H1 (cell line): ENCODE measurements around the gene R3HDML. TPM values are rescaled to one million over a fixed set of nuclear protein-coding genes. Genes with fewer than 3 reads are reported as not detected.

Experiments used
- KDM1A ChIP-seq: fragments of 200-600, 300-600 bp; sonication (generic); IDR thresholded peaks from 2 replicates; pipeline ENCODE4 v1.7.1; 2016; ENCODE audit warnings: mild to moderate bottlenecking, low read length, borderline replicate concordance
- SIN3A ChIP-seq, 2 experiments: IDR thresholded peaks in 1 of 2; conservative IDR thresholded peaks in 1 of 2; 2 replicates each; pipeline ENCODE4 v1.6.1; 2011 to 2012; ENCODE audit warnings: low read length in 2 of 2, improper control_type of control experiment in 1 of 2, low read depth in 1 of 2, mild to moderate bottlenecking in 1 of 2
- polyA plus RNA-seq, 7 experiments: library from polyadenylated mRNA; depleted of rRNA in 3 of 7; stranded (reverse) in 5 of 7; unstranded in 2 of 7; fragments of >200 nt in 5 of 7; fragments of 200-250 nt in 2 of 7; gene quantifications; 1 replicate in 5 of 7; 2 replicates in 1 of 7; 4 replicates in 1 of 7; pipeline versions ENCODE4 v1.2.1 to v1.2.3, GENCODE V29; 2011 to 2013; ENCODE audit warnings: missing spikeins in 2 of 7, mixed read lengths in 2 of 7
- total RNA-seq: library from RNA; stranded (reverse); fragmentation: NEBNext Ultra II Directional; extraction: Animal tissue kit (Norgen Biotek cat#: 25700); gene quantifications from 2 replicates; pipeline ENCODE4 v1.2.1, GENCODE V29; 2021

R3HDML gene
- total and polyA plus RNA-seq, 2 of the 8 experiments (the other 6 are each of a cell fraction or from before 2014, with no cell fraction given): not detected

- TF ChIP-seq KDM1A: no peak
- TF ChIP-seq SIN3A (conservative IDR thresholded peaks at IDR 0.05 in 1 of 2, IDR thresholded peaks at IDR 0.05 in 1 of 2; ENCODE audit: low read depth in 1 of 2, low read length in 2 of 2): no peak
Observed at GRCh38 chr20:44392776-44393607, 56.1 kb downstream of the R3HDML start (continued).
